Measurements from ENCODE around the gene ELFN2. TPM values are rescaled to one million over a fixed set of nuclear protein-coding genes. Genes with fewer than 3 reads are reported as not detected.

The ELFN2 gene
- total and polyA plus RNA-seq, 4 donors = 0.07 to 0.19 (median 0.08) TPM; not detected in 1

- 95% methylated on average over 12 of the region's 12 CpGs for WGBS
- no peak for DNase-seq (ENCODE audit: low spot score)
Observed at GRCh38 chr22:37393746-37394145, 33.5 kb downstream of the ELFN2 start.

GRCh38 chr22:37392721-37393328 lies 34.5 kb downstream of the ELFN2 start:
- Histone ChIP-seq H3K27me3 (ENCODE audit: control insufficient read depth in 4 of 4, insufficient read depth in 4 of 4, low read length in 3 of 4) (no peaks in the 10 kb centered on the region), H3K27ac (ENCODE audit: low read depth in 1 of 2, low read length in 2 of 2) (no peak overlapping the region)

More at GRCh38 chr22:37393746-37394145, 33.5 kb downstream of the ELFN2 start:
- H3K27me3 ChIP-seq (ENCODE audit: control insufficient read depth in 4 of 4, insufficient read depth in 4 of 4, low read length in 3 of 4) = no peaks in the 10 kb centered on the region
- no peaks in the 10 kb centered on the region for H3K4me1 ChIP-seq (ENCODE audit: control insufficient read depth in 4 of 4, insufficient read depth in 4 of 4, low read length in 3 of 4)
- no peak overlapping the region for H3K27ac ChIP-seq (ENCODE audit: low read depth in 1 of 2, low read length in 2 of 2)
- no peaks in the 10 kb centered on the region for H3K9me3 ChIP-seq (ENCODE audit: control insufficient read depth in 4 of 4, low read length in 3 of 4)
- no peaks in the 10 kb centered on the region for H3K36me3 ChIP-seq (ENCODE audit: control insufficient read depth in 4 of 4, insufficient read depth in 3 of 4, low read depth in 1 of 4, low read length in 3 of 4)
- no peak overlapping the region for H3K4me3 ChIP-seq (ENCODE audit: low read depth in 1 of 3, low read length in 3 of 3)
- no peak overlapping the region for H3K9ac ChIP-seq (ENCODE audit: low read depth in 1 of 2, low read length in 2 of 2)
- no peak for TF ChIP-seq TAF1 (conservative IDR thresholded peaks at IDR 0.05)
- TF ChIP-seq FOXA1 (IDR thresholded peaks at IDR 0.05) = no peak
- TF ChIP-seq MAX (IDR thresholded peaks at IDR 0.05) = no peak
- no peak for TF ChIP-seq ZBTB33 (IDR thresholded peaks at IDR 0.05)
- no peak for TF ChIP-seq YY1 (IDR thresholded peaks at IDR 0.05)
- TF ChIP-seq HNF4A (conservative IDR thresholded peaks at IDR 0.05) = no peak
- TF ChIP-seq FOXA2 (IDR thresholded peaks at IDR 0.05) = no peak

More at GRCh38 chr22:37392721-37393328, 34.5 kb downstream of the ELFN2 start:
- Histone ChIP-seq H3K9ac (ENCODE audit: low read depth in 1 of 2, low read length in 2 of 2) (no peak overlapping the region), H3K36me3 (ENCODE audit: control insufficient read depth in 4 of 4, insufficient read depth in 3 of 4, low read depth in 1 of 4, low read length in 3 of 4) (no peaks in the 10 kb centered on the region), H3K9me3 (ENCODE audit: control insufficient read depth in 4 of 4, low read length in 3 of 4) (no peaks in the 10 kb centered on the region), H3K4me1 (ENCODE audit: control insufficient read depth in 4 of 4, insufficient read depth in 4 of 4, low read length in 3 of 4) (no peaks in the 10 kb centered on the region), H3K4me3 (ENCODE audit: low read depth in 1 of 3, low read length in 3 of 3) (no peak overlapping the region)
- DNase-seq (ENCODE audit: low spot score) = no peak
- TF ChIP-seq FOXA2 (IDR thresholded peaks at IDR 0.05) = no peak
- TF ChIP-seq ZBTB33 (IDR thresholded peaks at IDR 0.05) = no peak
- TF ChIP-seq HNF4A (conservative IDR thresholded peaks at IDR 0.05) = no peak
- TF ChIP-seq MAX (IDR thresholded peaks at IDR 0.05) = no peak
- TF ChIP-seq NR2F2 (IDR thresholded peaks at IDR 0.05) = no peak
- TF ChIP-seq TAF1 (conservative IDR thresholded peaks at IDR 0.05) = no peak
- no peak for TF ChIP-seq CTCF (IDR thresholded peaks at IDR 0.05; ENCODE audit: low read depth, low read length, missing input control)
- no peak for TF ChIP-seq REST (IDR thresholded peaks at IDR 0.05)
- TF ChIP-seq GABPA (IDR thresholded peaks at IDR 0.05 in 1 of 2, conservative IDR thresholded peaks at IDR 0.05 in 1 of 2) = no peak
- TF ChIP-seq RXRA (IDR thresholded peaks at IDR 0.05) = no peak
- no peak for TF ChIP-seq HNF4G (IDR thresholded peaks at IDR 0.05)
- TF ChIP-seq RAD21 (IDR thresholded peaks at IDR 0.05) = no peak
- 94% methylated on average over 10 of the region's 10 CpGs for WGBS

All from liver (tissue), 9 donors.